DOHH2 (cell line): Measurements from ENCODE around the gene FAM184B.

ENCODE experiments used
- CTCF ChIP-seq: fragments of 200-600 bp; sonication (generic); IDR thresholded peaks from one replicate; pipeline ENCODE4 v1.5.1; 2014; ENCODE audit warnings: antibody characterized with exemption, mild to moderate bottlenecking, low read depth, low read length; ENCODE audit not compliant: poor library complexity, severe bottlenecking
- EZH2phosphoT487 ChIP-seq: fragments of 200-600 bp; sonication (generic); IDR thresholded peaks from 2 replicates; pipeline ENCODE4 v1.6.1; 2017; ENCODE audit warnings: borderline replicate concordance, mild to moderate bottlenecking, antibody characterized with exemption, low read length, moderate library complexity, mixed read lengths

- TF ChIP-seq CTCF (no peak), EZH2phosphoT487 (no peak)
Observed at GRCh38 chr4:17695341-17695740, 86.1 kb downstream of the FAM184B start.
